HG03378 (cell line): ENCODE measurements around the gene REL.
"Not testable (repeated sequence)": the region's sequence is repeated elsewhere in the genome, so short reads cannot be mapped to it uniquely, and the experiment has no call there.

ENCODE experiments used
- ATAC-seq: cut with Tn5 transposase; IDR thresholded peaks from one replicate; pipeline ENCODE4 v1.9.1; 2021; ENCODE audit warnings: mild to moderate bottlenecking, moderate library complexity; ENCODE audit not compliant: unreplicated experiment

The REL gene

DNA sequence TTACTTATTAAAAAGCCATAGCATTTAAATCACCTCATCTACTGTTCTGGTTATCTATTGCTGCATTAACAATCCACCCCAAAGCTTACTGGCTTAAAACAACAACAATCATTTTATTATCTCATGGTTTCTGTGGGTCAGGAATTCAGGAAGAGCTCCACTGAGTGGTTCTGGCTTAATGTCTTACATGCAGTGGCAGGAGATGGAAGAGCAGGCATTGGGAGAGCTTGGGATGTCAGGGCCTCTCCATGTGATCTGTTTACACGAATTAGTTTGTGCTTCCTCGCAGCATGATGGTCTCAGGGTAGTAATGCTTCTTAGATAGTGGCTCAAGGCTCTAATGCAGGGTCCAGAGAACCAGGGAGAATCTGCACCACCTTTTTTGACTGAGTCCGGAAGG is 14.4 kb upstream of the REL start:
- no peak for ATAC-seq

DNA sequence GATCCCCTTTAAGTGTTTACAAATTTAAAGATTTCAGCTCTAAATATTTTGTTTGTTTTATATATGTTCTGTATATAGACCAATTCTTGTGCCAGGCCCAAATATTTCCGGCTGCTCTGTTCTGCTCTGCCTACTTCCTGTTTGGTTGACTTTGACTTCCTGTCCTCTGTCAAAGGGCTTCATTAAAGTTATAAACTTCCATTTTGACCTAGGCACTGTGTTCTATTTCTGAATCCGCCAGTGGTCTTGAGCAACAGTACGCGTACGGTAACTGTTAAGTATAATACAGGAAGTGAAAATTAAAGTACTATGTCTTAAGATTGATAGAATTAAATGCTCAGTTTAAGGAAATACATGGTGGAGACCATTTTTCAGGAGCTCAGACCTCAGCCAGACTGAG is 13.5 kb upstream of the REL start:
- ATAC-seq: no peak

DNA sequence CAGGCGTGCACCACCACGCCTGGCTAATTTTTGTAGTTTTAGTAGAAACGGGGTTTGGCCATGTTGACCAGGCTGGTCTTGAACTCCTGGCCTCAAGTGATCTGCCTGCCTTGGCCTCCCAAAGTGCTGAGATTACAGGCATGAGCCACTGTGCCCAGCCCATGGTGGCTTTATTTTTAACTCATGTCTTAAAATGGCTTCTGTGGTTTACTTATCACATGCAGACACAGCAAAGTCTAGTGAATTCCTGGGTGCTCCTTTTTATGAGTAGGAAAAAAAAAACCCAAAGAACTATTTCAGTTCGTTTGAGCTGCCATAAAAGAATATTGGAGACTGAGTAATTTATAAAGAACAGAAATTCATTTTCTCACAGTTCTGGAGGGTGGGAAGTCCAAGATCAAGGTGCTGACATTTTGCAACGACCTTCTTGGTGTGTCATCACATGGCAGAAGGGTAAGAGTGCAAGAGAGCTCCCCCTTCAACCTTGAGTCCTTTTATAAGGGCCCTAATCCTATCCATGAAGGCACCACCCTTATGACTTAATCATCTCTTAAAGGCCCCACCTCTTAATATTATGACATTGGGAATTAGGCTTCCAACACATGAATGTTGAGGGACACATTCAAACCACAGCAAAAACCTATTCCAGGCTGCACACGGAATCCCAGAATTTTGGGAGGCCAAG is 12.6 kb upstream of the REL start:
- ATAC-seq: no peak

DNA sequence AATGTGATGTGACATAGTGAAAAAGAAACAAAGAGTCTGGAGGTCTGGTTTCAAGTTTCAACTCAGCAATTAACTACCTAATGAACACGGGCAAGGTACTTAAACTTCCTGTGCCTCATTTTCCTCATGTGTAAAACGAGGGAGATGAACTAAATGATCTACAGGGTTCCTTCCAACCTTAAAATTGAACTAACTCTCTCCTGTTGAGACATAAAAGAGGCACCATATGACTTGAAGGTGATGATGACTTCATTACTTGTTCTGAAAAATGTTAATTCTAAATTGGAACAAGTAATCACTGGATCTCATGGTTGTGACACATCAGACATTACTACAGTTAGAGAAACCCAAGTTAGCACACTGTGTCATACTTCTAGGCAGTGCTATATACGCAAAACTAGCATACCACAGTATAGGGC is 8.9 kb upstream of the REL start:
- ATAC-seq: peak; percentile 35

DNA sequence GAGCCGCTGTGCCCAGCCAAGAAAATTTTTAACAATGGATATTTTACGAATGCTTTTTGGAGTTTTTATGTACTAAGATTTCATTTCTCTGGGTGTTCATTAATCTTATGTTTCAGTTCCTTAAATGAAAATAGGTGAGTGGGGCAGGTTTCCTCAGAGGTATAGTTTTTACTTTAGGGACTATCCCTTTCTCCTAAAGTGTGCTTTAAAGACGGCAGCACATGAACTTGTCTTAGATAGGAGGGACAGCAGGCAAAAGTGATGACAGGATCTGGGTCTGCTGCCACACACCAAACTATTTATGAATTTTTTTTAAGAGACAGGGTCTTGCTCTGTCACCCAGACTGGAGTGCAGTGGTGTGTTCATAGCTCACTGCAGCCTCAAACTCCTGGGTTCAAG is 8.0 kb upstream of the REL start:
- ATAC-seq: peak; percentile 89

DNA sequence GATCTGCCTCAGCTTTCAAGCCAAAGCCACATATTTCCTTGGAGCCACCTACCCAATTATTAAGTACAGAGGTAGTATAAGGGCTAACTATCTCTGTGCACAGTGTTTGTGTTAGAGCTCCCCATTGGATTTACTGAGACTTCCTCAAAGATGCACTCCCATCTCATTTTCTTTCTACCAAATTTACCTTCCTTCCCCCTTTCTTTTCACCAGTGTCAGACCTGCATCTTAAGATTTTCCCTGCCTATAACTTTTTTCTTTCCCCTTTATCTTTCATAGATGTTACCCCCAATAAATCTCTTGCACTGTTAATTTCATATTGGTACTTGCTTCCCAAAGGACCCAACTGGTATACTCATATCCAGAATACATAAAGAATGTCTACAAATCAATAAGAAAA is 5.9 kb upstream of the REL start:
- ATAC-seq: no peak

DNA sequence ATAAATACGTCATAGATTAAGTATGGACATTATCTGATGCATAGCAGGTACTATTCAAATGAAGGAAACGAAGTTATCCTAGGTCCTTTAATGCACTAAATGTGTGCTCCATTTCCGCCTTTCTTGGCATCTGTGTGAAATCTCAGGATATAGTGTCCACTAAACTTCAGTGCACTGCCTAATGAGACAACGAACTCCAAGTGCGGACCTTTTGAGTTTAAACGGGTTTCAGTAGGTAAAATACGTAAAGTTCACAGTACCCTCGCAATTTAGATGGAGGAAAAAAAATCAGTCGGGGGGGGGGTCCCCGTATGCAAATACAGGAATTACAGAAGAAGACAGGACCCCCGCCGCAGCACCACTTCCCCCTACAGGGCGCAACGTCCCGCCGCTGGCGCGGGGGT is 729 bp upstream of the REL start:
- ATAC-seq: peak; percentile 12

DNA sequence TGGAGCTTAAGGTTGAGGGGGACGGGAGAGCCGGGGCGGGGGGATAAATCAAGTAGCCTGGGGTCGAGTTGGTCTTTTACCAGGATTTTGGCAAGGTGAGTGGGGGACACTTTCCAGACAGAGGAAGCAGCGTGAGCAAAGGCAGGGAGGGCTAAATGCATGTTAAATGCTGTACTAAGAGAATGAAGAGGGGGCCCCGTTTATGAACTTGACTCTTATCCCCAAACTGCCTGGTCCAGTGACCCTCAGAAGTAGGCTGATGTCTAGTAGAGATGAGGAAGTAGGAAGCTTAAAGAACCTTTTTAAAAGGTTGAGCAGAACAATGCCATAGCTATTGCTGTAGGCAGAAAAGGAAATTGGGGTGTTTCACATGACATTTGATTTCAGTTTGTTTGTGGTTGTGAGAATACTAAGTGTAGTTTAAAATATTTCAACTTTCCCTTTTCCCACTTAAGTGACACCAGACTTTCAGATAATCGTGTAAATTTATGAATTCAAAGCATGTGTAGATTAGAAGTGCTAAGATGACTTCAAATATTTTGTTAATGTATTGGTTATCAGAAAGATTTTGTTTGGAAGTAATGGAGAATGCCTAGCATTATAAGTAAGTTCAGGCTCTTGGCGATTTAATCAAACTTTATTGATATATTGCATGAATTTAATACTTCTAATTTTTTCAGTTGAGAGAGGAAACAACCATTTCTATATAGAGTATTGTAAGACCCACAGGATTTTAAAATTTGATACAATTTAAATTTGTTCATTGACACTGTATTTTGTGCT is 1.8 kb downstream of the REL start:
- ATAC-seq: peak; percentile 39

DNA sequence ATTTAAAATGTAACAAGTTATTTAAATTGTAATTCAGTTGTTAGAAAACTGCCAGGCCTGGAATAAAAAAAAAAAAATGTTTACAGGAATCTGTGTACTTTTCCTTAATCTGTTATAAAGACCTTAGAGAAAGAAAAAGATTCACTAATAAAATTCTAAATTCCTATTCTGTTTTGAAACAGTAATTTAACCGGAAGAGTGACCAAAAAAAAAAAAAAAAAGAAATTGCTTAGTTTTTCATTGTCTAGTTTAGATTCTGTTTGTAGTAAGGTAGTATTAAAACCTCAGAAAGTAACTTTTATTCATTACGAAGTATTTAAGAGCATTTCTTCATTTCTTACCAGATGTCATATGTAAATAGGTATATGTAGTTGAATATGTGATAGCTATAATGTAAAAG is 2.5 kb downstream of the REL start:
- no peak for ATAC-seq

DNA sequence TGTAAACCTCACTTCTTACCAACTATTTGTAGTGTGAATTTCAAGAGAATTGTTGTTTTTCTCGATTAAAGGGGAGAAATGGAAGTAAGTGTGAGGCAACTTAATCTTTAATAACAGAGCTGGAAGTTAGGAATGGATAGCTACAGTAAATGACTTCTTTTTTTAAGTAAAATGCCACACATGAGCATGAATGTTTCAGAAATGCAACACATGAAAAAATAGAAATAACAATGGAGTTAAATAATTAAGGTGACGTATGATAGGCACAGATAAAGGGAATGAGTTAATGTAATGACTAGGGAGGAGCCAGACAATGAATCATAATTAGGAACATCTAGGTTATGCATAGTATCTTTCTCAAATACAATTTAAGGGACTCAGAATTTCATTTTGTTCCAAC is 3.4 kb downstream of the REL start:
- ATAC-seq: no peak

DNA sequence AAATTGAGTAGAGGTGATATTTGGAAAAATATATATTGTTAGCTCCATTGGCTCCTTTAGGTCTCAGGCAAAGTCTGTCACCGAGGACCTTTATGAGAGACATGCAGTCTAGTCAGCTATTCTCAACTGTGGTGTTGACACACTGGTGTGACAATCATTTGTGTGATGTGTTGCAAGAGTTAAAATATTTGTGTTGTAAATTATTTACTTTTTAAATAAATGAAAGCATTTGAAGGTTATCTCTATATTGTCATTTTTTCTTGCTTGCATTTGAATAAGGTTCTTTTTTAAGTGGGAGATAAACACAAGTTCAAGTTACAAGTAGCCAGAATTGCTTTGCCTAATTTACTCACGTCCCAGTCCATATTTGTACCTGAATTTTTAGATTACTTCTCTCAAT is 4.3 kb downstream of the REL start:
- no peak for ATAC-seq

DNA sequence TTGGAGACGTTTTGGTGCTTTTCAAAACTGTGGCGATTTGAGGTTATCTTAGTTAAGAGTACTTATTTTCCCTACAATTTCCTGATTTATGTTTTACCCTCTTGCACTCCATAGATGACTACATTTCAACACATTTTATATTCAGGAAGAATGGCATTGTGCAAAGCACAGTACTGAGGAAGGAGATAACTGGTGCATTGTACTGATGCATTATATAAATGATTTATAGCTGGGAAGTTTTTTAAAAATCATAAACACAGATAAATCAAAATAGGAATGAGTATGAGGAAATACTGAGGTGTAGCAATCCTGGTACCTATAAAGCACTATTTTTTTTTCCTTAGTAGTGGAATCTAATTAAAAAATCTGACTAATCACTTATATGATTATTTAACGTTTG is 5.6 kb downstream of the REL start:
- no peak for ATAC-seq

DNA sequence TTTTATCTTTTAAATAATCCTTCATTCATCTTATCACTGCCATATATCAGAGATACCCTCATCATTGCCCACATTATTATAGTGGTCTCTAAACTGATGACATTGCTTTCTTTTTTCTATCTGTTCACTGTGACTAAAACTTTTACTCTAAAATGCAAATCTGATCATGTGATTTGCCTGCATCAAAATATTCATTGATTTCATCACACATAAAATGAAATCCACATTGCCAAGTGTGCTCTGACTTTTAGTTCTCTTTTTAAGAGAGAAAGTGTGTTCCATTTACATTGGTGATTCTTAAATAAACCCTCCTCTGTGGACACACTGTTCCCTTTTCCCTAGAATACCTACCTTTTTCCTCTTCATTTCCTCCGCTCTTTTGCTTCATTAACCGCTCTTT is 7.5 kb downstream of the REL start:
- ATAC-seq: no peak

DNA sequence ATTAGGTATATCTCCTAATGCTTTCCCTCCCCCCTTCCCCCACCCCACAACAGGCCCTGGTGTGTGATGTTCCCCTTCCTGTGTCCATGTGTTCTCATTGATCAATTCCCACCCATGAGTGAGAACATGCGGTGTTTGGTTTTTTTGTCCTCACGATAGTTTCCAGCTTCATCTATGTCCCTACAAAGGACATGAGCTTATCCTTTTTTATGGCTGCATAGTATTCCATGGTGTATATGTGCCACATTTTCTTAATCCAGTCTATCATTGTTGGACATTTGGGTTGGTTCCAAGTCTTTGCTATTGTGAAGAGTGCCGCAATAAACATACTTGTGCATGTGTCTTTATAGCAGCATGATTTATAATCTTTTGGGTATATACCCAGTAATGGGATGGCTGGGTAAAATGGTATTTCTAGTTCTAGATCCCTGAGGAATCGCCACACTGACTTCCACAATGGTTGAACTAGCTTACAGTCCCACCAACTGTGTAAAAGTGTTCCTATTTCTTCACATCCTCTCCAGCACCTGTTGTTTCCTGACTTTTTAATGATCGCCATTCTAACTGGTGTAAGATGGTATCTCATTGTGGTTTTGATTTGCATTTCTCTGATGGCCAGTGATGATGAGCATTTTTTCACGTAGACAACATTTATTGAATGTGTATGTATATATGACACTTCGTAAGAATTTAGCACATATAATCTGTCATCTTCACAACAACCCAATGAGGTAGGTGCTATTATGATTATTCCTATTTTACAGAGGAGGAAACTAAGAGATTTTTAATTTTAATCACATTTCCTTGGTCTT is 8.4 kb downstream of the REL start:
- ATAC-seq: not testable (repeated sequence)

DNA sequence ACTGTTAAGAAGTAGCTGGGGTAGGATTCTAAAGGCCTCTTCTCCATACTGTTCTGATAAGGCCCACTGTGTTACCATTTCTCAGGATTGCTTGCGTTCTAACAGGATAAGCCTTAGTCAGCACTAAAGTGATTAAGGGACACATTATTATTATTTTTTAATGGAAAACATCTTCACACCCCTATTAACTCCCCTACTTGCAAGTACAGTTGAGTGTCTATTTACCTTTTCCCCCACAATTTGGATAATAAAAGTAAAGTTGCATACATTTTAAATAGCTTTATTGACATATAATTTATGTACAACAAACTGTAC is 9.0 kb downstream of the REL start:
- no peak for ATAC-seq

DNA sequence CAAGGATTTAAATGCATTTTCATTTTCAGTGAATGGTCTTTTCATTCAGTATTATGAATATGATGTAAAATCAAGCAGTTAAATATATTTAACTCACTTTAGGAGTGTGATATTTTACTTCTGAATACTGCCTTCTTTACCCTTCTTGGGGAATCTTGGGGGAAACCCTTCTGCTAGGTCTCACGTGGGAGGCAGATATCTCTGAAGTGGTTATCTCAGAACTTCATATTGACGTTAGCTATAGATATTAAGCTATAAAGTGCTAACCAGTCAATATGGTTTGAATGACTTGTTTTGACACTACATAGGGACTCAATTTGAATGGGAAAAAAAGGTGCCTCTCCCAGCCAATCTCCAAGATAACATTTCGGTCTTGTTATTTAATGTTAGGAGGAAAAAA is 9.8 kb downstream of the REL start:
- no peak for ATAC-seq

DNA sequence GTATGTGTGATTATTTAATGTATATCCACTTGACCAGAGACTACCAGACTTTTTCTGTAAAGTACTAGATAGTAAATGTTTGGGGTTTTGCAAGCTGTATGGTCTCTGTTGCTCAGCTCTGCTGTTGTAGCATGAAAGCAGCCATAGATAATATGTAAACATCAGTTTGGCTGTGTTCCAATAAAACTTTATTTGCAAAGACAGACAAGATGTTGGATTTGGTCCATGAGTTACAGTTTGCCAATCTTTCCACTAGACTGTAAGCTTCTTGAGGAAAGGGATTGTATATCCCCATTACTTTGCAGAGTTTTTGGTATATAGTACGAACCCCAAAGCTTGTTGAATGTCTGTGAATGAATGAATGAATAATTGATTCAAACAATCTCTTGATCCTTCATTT is 17.2 kb downstream of the REL start:
- ATAC-seq: no peak

DNA sequence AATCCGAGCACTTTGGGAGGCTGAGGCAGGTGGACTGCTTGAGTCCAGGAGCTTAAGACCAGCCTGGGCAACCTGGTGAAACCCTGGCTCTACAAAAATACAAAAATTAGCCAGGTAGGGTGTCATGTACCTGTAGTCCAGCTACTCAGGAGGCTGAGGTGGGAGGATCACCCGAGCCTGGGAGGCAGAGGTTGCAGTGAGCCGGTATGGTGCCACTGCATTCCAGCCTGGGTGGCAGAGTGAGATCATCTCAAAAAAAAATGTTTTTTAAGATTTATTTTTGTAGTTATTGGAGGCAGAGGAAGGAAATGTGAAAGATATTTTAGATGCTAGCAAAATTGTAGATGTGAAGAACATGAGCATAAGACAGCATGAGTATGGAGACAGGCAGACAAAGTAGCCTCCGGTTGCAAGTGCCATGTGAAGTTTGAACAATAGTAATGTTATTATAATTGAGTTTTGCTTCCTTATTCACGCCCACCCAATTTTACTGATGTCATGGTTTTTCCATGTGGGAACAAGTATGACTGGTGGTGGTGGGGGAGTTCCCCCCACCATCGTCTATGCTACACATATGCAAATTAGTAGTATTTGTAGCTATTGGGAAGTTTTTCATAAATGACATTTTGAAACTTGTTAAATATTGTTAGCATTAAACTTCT is 18.0 kb downstream of the REL start:
- peak; percentile 63 for ATAC-seq

DNA sequence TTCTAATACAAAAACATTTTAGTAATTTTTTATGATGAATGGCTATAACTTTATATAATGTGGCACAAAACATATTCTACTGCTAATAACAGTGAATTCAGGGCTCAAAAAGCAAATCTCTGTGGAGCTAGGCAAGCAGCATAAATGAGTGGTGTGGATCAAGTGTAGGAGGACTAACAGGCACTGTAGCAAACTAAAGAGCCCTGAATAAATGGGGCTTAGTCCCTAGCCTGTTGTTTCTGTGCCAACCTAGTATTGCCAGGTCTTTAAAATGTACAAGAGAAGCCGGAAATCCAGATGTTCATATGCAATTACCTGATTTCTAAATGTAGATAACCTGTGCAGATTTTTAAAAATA is 18.5 kb downstream of the REL start:
- peak; percentile 19 for ATAC-seq

DNA sequence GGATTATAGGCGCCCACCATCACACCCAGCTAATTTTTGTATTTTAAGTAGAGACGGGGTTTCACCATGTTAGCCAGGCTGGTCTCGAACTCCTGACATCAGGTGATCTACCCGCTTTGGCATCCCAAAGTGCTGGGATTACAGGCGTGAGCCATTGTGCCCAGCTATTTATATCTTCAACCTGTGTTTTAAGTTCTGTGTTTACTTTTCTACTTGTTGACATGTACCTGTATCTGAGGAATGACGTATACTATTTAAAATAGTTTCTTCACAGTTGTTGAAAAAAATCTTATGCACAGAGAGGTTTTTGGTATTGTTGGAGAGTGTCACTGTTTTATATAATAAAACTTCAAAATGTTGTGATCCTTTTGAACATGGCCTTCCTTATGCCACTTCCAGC is 19.9 kb downstream of the REL start:
- ATAC-seq: not testable (repeated sequence)

DNA sequence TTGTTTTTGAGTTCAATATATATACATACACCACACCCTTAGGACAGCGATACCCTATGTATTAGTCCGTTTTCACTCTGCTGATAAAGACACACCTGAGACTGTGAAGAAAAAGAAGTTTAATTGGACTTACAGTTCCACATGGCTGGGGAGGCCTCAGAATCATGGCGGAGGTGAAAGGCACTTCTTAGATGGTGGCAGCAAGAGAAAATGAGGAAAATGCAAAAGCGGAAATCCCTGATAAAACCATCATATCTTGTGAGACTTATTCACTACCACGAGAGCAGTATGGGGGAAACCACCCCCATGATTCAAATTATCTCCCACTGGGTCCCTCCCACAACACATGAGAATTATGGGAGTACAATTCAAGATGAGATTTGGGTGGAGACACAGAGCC is 24.5 kb downstream of the REL start:
- ATAC-seq: not testable (repeated sequence)

DNA sequence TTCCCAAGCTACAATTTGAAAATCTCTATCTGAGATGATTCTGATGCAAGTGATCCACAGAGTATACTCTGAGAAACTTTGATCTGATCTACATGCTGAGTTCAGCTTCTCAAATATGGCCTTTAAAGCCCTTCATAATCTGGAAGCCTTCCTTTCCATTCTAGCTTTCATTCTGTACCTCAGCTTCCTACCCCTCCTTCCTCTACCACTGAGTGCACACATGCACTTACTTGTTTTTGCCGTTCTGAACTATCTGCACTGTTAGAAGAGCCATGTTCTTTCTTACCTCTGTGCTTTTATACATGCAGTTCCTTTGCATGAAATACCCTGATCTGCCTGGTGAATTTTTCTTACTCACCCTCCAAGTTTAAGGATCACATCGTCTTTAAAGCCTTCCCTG is 25.0 kb downstream of the REL start:
- no peak for ATAC-seq
